PC-9 (cell line): ENCODE measurements around the gene PPP1R7.

Source experiments
- CTCF ChIP-seq: fragments of 200-600 bp; sonication (generic); conservative IDR thresholded peaks from 2 replicates; pipeline ENCODE4 v1.6.1; 2017; ENCODE audit warnings: mixed run types, antibody characterized with exemption, mild to moderate bottlenecking, moderate library complexity
- EZH2 ChIP-seq: fragments of 200-600 bp; sonication (generic); IDR thresholded peaks from 2 replicates; pipeline ENCODE4 v1.8.0; 2017; ENCODE audit warnings: antibody characterized with exemption, low read depth

- TF ChIP-seq CTCF, result no peak
- TF ChIP-seq EZH2, result no peak
These were observed 40.8 kb downstream of the PPP1R7 start for GRCh38 chr2:241191081-241191480.
